ENCODE data around the gene PILRA.

DNA sequence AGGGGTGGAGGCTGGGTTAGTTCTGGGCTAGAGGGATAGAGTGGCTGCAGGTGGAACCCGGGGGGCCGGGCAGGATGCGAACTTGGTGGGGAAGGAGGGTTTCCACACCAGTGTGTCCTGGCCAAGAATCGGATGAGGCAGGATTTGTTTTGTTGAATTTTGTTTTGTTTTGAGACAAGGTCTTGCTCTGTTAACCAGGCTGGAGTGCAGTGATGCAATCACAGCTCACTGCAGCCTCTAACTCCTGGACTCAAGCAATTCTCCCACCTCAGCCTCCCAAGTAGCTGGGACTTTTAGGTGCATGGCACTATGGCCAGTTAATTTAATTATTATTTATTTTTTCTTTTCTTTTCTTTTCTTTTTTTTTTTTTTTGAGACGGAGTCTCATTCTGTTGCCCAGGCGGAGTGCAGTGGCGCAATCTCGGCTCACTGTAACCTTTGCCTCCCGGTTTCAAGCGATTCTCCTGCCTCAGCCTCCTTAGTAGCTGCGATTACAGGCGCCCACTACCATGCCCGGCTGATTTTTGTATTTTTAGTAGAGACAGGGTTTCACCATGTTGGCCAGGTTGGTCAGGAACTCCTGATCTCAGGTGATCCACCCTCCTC, 76.0 kb downstream of the PILRA start:
- TF ChIP-seq POLR2AphosphoS5 (IDR thresholded peaks at IDR 0.05; ENCODE audit: insufficient read depth in 1 of 2, low read depth in 1 of 2) = no peak
- TF ChIP-seq, protein P1, sequence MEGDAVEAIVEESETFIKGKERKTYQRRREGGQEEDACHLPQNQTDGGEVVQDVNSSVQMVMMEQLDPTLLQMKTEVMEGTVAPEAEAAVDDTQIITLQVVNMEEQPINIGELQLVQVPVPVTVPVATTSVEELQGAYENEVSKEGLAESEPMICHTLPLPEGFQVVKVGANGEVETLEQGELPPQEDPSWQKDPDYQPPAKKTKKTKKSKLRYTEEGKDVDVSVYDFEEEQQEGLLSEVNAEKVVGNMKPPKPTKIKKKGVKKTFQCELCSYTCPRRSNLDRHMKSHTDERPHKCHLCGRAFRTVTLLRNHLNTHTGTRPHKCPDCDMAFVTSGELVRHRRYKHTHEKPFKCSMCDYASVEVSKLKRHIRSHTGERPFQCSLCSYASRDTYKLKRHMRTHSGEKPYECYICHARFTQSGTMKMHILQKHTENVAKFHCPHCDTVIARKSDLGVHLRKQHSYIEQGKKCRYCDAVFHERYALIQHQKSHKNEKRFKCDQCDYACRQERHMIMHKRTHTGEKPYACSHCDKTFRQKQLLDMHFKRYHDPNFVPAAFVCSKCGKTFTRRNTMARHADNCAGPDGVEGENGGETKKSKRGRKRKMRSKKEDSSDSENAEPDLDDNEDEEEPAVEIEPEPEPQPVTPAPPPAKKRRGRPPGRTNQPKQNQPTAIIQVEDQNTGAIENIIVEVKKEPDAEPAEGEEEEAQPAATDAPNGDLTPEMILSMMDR (IDR thresholded peaks at IDR 0.05) = no peak

Data from vagina (tissue), 2 donors.